GM19463 (cell line): ENCODE measurements around the gene FBXW2.
"Not testable (repeated sequence)": the region's sequence is repeated elsewhere in the genome, so short reads cannot be mapped to it uniquely, and the experiment has no call there.

Source experiments
- ATAC-seq: cut with Tn5 transposase; IDR thresholded peaks from one replicate; pipeline ENCODE4 v1.9.1; 2021; ENCODE audit warnings: mild to moderate bottlenecking, moderate library complexity; ENCODE audit not compliant: unreplicated experiment

The FBXW2 gene

GRCh38 chr9:120792898-120793765, at the start of gene FBXW2:
Gene FBXW2 (minus strand): TSS chr9:120793416. CDS start chr9:120788258, 5,158 bp downstream.
- peak; percentile 96 for ATAC-seq

GRCh38 chr9:120841930-120842684, 48.9 kb upstream of the FBXW2 start:
- no peak for ATAC-seq

- no peak for ATAC-seq
Observed at GRCh38 chr9:120839146-120839545, 45.9 kb upstream of the FBXW2 start.

- no peak for ATAC-seq
Observed at GRCh38 chr9:120837921-120838320, 44.7 kb upstream of the FBXW2 start.

GRCh38 chr9:120833325-120833724, 40.1 kb upstream of the FBXW2 start:
- ATAC-seq = no peak

GRCh38 chr9:120832807-120833206, 39.6 kb upstream of the FBXW2 start:
- ATAC-seq = no peak

GRCh38 chr9:120830865-120831264, 37.6 kb upstream of the FBXW2 start:
- ATAC-seq = no peak

- ATAC-seq = no peak
Observed at GRCh38 chr9:120830151-120830550, 36.9 kb upstream of the FBXW2 start.

- ATAC-seq = no peak
Observed at GRCh38 chr9:120829650-120830049, 36.4 kb upstream of the FBXW2 start.

GRCh38 chr9:120820095-120820494, 26.9 kb upstream of the FBXW2 start:
- no peak for ATAC-seq

- ATAC-seq = no peak
Observed at GRCh38 chr9:120818595-120818994, 25.4 kb upstream of the FBXW2 start.

GRCh38 chr9:120815075-120815474, 21.9 kb upstream of the FBXW2 start:
- no peak for ATAC-seq

GRCh38 chr9:120808931-120809330, 15.7 kb upstream of the FBXW2 start:
- no peak for ATAC-seq

GRCh38 chr9:120807607-120808379, 14.6 kb upstream of the FBXW2 start:
- no peak for ATAC-seq

- ATAC-seq = not testable (repeated sequence)
Observed at GRCh38 chr9:120804784-120805363, 11.7 kb upstream of the FBXW2 start.

- no peak for ATAC-seq
Observed at GRCh38 chr9:120801441-120801840, 8.2 kb upstream of the FBXW2 start.

- no peak for ATAC-seq
Observed at GRCh38 chr9:120791161-120791560, 2.1 kb downstream of the FBXW2 start.

GRCh38 chr9:120787933-120788332, 5.3 kb downstream of the FBXW2 start:
- no peak for ATAC-seq

GRCh38 chr9:120783602-120784047, 9.6 kb downstream of the FBXW2 start:
- no peak for ATAC-seq

- no peak for ATAC-seq
Observed at GRCh38 chr9:120781236-120781635, 12.0 kb downstream of the FBXW2 start.

- no peak for ATAC-seq
Observed at GRCh38 chr9:120780367-120780766, 12.8 kb downstream of the FBXW2 start.
